Measurements from ENCODE around the gene ACOX1. TPM values are rescaled to one million over a fixed set of nuclear protein-coding genes. Genes with fewer than 3 reads are reported as not detected.

ACOX1 gene
- total RNA-seq = 10 to 100 TPM; 41.5 to 48.8 TPM
- polyA plus RNA-seq = 10 to 100 TPM; 14.6 to 16.2 TPM
- long read RNA-seq, donor 1, full-length matches to known transcripts = 21 of 38 reads
- long read RNA-seq, donor 1, partial matches to known transcripts = 8 of 38 reads
- long read RNA-seq, donor 1, other reads (novel, unspliced or antisense) = 9 of 38 reads
- long read RNA-seq, donor 2, full-length matches to known transcripts = 5 of 13 reads
- long read RNA-seq, donor 2, partial matches to known transcripts = 2 of 13 reads
- long read RNA-seq, donor 2, other reads (novel, unspliced or antisense) = 6 of 13 reads

DNA sequence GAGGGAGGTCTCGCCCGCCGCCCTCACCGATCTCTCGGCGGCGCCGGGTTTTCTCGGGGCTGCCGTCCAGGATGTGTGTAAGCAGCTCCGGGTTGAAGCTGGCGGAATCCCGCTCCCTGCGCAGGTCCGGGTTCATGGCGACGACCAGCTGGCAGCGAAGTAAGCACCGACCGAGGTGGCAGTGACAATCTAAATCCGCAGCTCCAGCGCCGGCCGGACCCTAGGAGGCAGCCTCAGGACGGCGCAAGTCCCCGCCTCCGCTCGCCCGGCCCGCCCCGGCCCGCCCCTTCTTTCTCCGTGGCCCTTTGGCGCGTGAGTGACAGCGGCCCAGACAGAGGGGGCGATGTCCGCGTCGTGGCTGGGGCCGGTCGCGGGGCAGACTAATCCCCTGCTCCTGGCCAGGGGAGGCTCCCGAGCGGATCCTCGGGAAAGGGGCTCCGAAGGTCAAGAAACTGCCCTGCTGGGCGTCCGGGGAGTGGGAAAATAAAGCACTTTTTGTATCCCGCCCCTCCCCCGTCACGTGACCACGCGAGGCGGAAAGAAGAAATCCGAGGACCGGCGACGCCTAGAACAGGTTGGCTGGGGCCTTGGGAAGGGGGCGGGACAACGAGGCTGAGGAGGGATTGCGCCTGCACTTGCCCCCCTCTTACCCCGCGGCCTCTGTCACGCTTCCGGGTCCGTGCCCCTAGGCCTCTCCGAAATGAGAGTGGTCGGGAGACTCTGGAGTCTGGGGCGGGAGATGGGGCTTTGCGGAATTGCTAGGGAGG, at the start of gene ACOX1, which contains the start of gene TEN1:
Gene ACOX1 (minus strand): TSS at position 229 of the 767 bp plus-strand sequence. CDS start 93 bp downstream, at position 136.
Gene TEN1 (plus strand): TSS at position 303 of the 767 bp plus-strand sequence. CDS start 6,953 bp downstream, outside the sequence.
- no peaks in the 10 kb centered on the region for H3K9me3 ChIP-seq (ENCODE audit: control insufficient read depth, low read length)
- peaks cover 0 to 2% of the 10 kb centered on the region in 2 donors for H3K4me1 ChIP-seq (ENCODE audit: control insufficient read depth in 1 of 2, insufficient read depth in 2 of 2, low read length in 2 of 2)
- no peaks in the 10 kb centered on the region for H3K36me3 ChIP-seq (ENCODE audit: control insufficient read depth in 1 of 2, insufficient read depth in 2 of 2, low read length in 1 of 2)
- no peaks in the 10 kb centered on the region for H3K27me3 ChIP-seq (ENCODE audit: control insufficient read depth in 1 of 2, insufficient read depth in 2 of 2, low read length in 1 of 2)
- intact Hi-C loops (cut with DNase I) = no loop called here
- DNase-seq (peak; percentile 99), ATAC-seq (ENCODE audit: low FRiP score) (peak; percentile 99)
- peak within 1 kb of the TSS; percentile 67 to 72 for H3K4me3 ChIP-seq (ENCODE audit: low read length in 2 of 2)
- peak within 1 kb of the TSS; percentile 71 to 87 for H3K27ac ChIP-seq (ENCODE audit: low read depth in 1 of 2, low read length in 2 of 2)
- WGBS, 2 donors = 0% methylated on average over 69 to 72 of the region's 72 CpGs

DNA sequence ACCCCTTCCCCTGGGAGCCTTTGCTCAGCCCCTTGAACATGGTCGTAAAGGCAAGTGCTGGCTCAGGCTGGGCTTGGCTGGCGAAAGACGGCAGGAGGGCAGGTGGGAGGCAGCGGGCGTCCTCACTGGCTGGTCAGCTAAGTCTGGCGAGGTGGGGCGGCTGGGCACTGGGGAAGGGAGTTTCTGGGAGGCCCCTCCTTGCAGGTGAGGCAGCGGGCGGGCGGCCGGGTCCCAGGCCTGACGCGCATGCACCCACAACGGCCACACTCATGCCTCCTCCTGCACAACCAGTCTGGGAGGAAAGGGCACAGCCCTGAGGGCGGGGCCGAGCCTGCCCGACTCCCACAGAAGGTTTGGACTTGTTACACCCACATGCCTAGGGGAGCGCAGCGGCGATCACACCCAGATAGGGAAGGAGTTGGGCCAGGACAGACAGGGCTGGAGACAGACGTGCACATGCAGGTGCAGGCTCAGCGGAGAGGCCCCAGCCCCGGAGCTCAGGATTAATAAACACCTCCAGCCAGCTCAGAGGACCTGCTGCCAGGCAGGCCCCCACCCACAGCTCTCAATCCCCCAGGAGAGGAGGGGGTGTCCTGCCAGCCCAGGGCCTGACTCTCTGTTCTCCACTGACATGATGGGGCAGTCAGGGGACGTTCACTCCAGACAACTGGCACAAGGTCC, 48.3 kb upstream of the ACOX1 start, which contains the start of gene EVPL:
Gene EVPL (minus strand): TSS at position 148 of the 681 bp plus-strand sequence. CDS start 108 bp downstream, at position 40.
- ATAC-seq (ENCODE audit: low FRiP score) (no peak), DNase-seq (no peak)
- H3K27ac ChIP-seq (ENCODE audit: low read depth in 1 of 2, low read length in 2 of 2) = no peak within 1 kb of the TSS
- H3K36me3 ChIP-seq (ENCODE audit: control insufficient read depth in 1 of 2, insufficient read depth in 2 of 2, low read length in 1 of 2) = no peaks in the 10 kb centered on the region
- intact Hi-C loops (cut with DNase I) = no loop called here
- no peaks in the 10 kb centered on the region for H3K9me3 ChIP-seq (ENCODE audit: control insufficient read depth, low read length)
- H3K4me3 ChIP-seq (ENCODE audit: low read length in 2 of 2) = no peak within 1 kb of the TSS
- 81 to 83% methylated on average over 17 to 24 of the region's 24 CpGs for WGBS, 2 donors
- no peaks in the 10 kb centered on the region for H3K4me1 ChIP-seq (ENCODE audit: control insufficient read depth in 1 of 2, insufficient read depth in 2 of 2, low read length in 2 of 2)
- no peaks in the 10 kb centered on the region for H3K27me3 ChIP-seq (ENCODE audit: control insufficient read depth in 1 of 2, insufficient read depth in 2 of 2, low read length in 1 of 2)

DNA sequence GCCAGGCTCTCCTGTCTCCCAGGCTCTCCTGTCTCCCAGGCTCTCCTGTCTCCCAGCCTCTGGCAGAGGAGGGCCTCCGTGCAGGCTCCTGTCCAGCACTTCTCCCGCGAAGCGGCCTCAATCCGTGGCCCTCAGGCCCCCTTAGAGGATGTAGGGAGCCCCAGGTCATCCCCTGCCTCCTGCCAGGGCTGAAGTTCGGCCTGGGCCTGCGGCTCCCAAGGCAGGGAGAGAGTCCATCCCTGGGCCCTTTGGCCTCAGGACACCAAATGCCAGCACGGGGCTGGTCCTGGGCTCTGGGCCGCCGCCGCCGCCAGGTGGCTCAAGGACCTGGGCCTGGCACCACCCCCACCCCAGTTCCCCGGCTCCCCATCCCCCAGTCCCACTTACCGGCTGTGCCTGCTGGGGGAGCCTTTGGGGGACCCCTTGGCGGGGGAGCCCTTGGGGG, 47.8 kb upstream of the ACOX1 start:
- Histone ChIP-seq H3K4me3 (ENCODE audit: low read length in 2 of 2) (no peak overlapping the region), H3K27me3 (ENCODE audit: control insufficient read depth in 1 of 2, insufficient read depth in 2 of 2, low read length in 1 of 2) (no peaks in the 10 kb centered on the region), H3K4me1 (ENCODE audit: control insufficient read depth in 1 of 2, insufficient read depth in 2 of 2, low read length in 2 of 2) (no peaks in the 10 kb centered on the region), H3K36me3 (ENCODE audit: control insufficient read depth in 1 of 2, insufficient read depth in 2 of 2, low read length in 1 of 2) (no peaks in the 10 kb centered on the region), H3K9me3 (ENCODE audit: control insufficient read depth, low read length) (no peaks in the 10 kb centered on the region), H3K27ac (ENCODE audit: low read depth in 1 of 2, low read length in 2 of 2) (no peak overlapping the region)
- intact Hi-C loops (cut with DNase I) = no loop called here
- DNase-seq (no peak), ATAC-seq (ENCODE audit: low FRiP score) (no peak)
- WGBS, 2 donors = 82 to 83% methylated on average over 15 of the region's 15 CpGs

GRCh38 chr17:76025294-76025693, 46.3 kb upstream of the ACOX1 start:
- ATAC-seq (ENCODE audit: low FRiP score) = no peak
- WGBS, 2 donors = 89 to 91% methylated on average over 12 of the region's 12 CpGs
- Histone ChIP-seq H3K27me3 (ENCODE audit: control insufficient read depth in 1 of 2, insufficient read depth in 2 of 2, low read length in 1 of 2) (no peaks in the 10 kb centered on the region), H3K9me3 (ENCODE audit: control insufficient read depth, low read length) (no peaks in the 10 kb centered on the region), H3K4me3 (ENCODE audit: low read length in 2 of 2) (no peak overlapping the region), H3K4me1 (ENCODE audit: control insufficient read depth in 1 of 2, insufficient read depth in 2 of 2, low read length in 2 of 2) (no peaks in the 10 kb centered on the region), H3K36me3 (ENCODE audit: control insufficient read depth in 1 of 2, insufficient read depth in 2 of 2, low read length in 1 of 2) (no peaks in the 10 kb centered on the region), H3K27ac (ENCODE audit: low read depth in 1 of 2, low read length in 2 of 2) (no peak overlapping the region)
- intact Hi-C loops (cut with DNase I) = no loop called here
- DNase-seq = no peak

DNA sequence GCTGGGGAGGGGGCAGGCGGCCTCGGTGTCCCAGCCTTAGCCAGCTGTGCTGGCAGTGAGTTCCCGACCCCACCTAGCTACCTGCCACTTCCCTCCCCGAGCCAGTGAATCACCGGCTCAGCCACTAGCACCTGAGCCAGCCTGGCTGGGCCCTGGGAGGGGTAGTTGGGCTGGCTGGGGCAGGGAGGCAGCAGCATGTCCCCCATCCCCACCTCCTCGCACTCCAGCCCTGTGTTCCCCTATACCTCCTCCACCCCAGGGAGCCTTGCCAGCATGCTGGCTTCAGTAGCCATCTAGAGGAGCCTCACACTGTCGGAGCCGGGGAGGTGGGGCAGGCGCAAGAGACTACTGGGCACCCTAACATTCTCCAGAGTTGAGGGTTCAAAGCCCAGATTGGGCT, 45.4 kb upstream of the ACOX1 start:
- WGBS, 2 donors = 84% methylated on average over 9 of the region's 9 CpGs

DNA sequence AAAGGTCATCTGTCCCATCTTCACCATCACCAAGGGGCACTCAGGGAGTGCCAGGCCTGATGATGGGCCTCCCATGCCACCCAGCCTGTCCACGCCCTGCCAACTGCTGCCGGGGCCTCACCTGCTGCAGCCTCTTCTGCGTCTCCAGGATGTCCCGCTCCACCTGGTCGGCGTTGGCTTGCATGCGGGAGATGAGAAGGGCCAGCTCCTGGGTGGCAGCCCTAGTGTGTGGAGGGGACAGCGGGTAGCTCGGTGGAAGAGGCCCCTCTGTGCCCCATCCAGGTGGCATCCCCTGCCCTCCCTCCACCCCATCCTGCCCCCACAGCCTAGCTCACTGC, 44.9 kb upstream of the ACOX1 start:
- Histone ChIP-seq H3K27ac (ENCODE audit: low read depth in 1 of 2, low read length in 2 of 2) (no peak overlapping the region), H3K4me3 (ENCODE audit: low read length in 2 of 2) (no peak overlapping the region), H3K4me1 (ENCODE audit: control insufficient read depth in 1 of 2, insufficient read depth in 2 of 2, low read length in 2 of 2) (no peaks in the 10 kb centered on the region), H3K36me3 (ENCODE audit: control insufficient read depth in 1 of 2, insufficient read depth in 2 of 2, low read length in 1 of 2) (no peaks in the 10 kb centered on the region), H3K27me3 (ENCODE audit: control insufficient read depth in 1 of 2, insufficient read depth in 2 of 2, low read length in 1 of 2) (no peaks in the 10 kb centered on the region), H3K9me3 (ENCODE audit: control insufficient read depth, low read length) (no peaks in the 10 kb centered on the region)
- 90 to 94% methylated on average over 9 of the region's 9 CpGs for WGBS, 2 donors
- ATAC-seq (ENCODE audit: low FRiP score) = no peak
- DNase-seq = no peak
- intact Hi-C loops (cut with DNase I) = no loop called here

More for the DNA sequence above, 45.4 kb upstream of the ACOX1 start:
- Histone ChIP-seq H3K27me3 (ENCODE audit: control insufficient read depth in 1 of 2, insufficient read depth in 2 of 2, low read length in 1 of 2) (no peaks in the 10 kb centered on the region), H3K36me3 (ENCODE audit: control insufficient read depth in 1 of 2, insufficient read depth in 2 of 2, low read length in 1 of 2) (no peaks in the 10 kb centered on the region), H3K4me3 (ENCODE audit: low read length in 2 of 2) (no peak overlapping the region), H3K4me1 (ENCODE audit: control insufficient read depth in 1 of 2, insufficient read depth in 2 of 2, low read length in 2 of 2) (no peaks in the 10 kb centered on the region), H3K27ac (ENCODE audit: low read depth in 1 of 2, low read length in 2 of 2) (no peak overlapping the region), H3K9me3 (ENCODE audit: control insufficient read depth, low read length) (no peaks in the 10 kb centered on the region)
- intact Hi-C loops (cut with DNase I) = no loop called here
- ATAC-seq (ENCODE audit: low FRiP score) (no peak), DNase-seq (no peak)

- Histone ChIP-seq H3K4me1 (ENCODE audit: control insufficient read depth in 1 of 2, insufficient read depth in 2 of 2, low read length in 2 of 2) (no peaks in the 10 kb centered on the region), H3K27me3 (ENCODE audit: control insufficient read depth in 1 of 2, insufficient read depth in 2 of 2, low read length in 1 of 2) (no peaks in the 10 kb centered on the region), H3K4me3 (ENCODE audit: low read length in 2 of 2) (no peak overlapping the region), H3K27ac (ENCODE audit: low read depth in 1 of 2, low read length in 2 of 2) (no peak overlapping the region), H3K36me3 (ENCODE audit: control insufficient read depth in 1 of 2, insufficient read depth in 2 of 2, low read length in 1 of 2) (no peaks in the 10 kb centered on the region), H3K9me3 (ENCODE audit: control insufficient read depth, low read length) (no peaks in the 10 kb centered on the region)
- intact Hi-C loops (cut with DNase I) = no loop called here
- ATAC-seq (ENCODE audit: low FRiP score) = no peak
- no peak for DNase-seq
- WGBS, 2 donors = 87 to 89% methylated on average over 27 to 28 of the region's 28 CpGs
Measured at GRCh38 chr17:76022973-76023899, 44.3 kb upstream of the ACOX1 start.

GRCh38 chr17:76022285-76022684, 43.3 kb upstream of the ACOX1 start:
- DNase-seq = no peak
- Histone ChIP-seq H3K27ac (ENCODE audit: low read depth in 1 of 2, low read length in 2 of 2) (no peak overlapping the region), H3K27me3 (ENCODE audit: control insufficient read depth in 1 of 2, insufficient read depth in 2 of 2, low read length in 1 of 2) (no peaks in the 10 kb centered on the region), H3K4me1 (ENCODE audit: control insufficient read depth in 1 of 2, insufficient read depth in 2 of 2, low read length in 2 of 2) (no peaks in the 10 kb centered on the region), H3K36me3 (ENCODE audit: control insufficient read depth in 1 of 2, insufficient read depth in 2 of 2, low read length in 1 of 2) (no peaks in the 10 kb centered on the region), H3K9me3 (ENCODE audit: control insufficient read depth, low read length) (no peaks in the 10 kb centered on the region), H3K4me3 (ENCODE audit: low read length in 2 of 2) (no peak overlapping the region)
- WGBS, 2 donors = 81 to 83% methylated on average over 21 to 24 of the region's 24 CpGs
- ATAC-seq (ENCODE audit: low FRiP score) = no peak
- intact Hi-C loops (cut with DNase I) = no loop called here

Data from aorta (tissue), 5 donors.